Erythroblast (primary cell): ENCODE data around the gene F8A3.
"Not testable (repeated sequence)": the region's sequence is repeated elsewhere in the genome, so short reads cannot be mapped to it uniquely, and the experiment has no call there.

Experiments used
- DNase-seq, 2 experiments: peaks; one replicate each; lab custom pipeline; 2025; lab: John Stamatoyannopoulos, UW
- GATA1 ChIP-seq: IDR thresholded peaks from 2 replicates; pipeline ENCODE4 v1.6.1; 2011; ENCODE audit warnings: low read depth, mild to moderate bottlenecking, control low read depth, low read length, moderate library complexity
- POLR2A ChIP-seq: IDR thresholded peaks from 2 replicates; pipeline ENCODE4 v1.6.1; 2011; ENCODE audit warnings: mild to moderate bottlenecking, low read length

Gene F8A3

DNA sequence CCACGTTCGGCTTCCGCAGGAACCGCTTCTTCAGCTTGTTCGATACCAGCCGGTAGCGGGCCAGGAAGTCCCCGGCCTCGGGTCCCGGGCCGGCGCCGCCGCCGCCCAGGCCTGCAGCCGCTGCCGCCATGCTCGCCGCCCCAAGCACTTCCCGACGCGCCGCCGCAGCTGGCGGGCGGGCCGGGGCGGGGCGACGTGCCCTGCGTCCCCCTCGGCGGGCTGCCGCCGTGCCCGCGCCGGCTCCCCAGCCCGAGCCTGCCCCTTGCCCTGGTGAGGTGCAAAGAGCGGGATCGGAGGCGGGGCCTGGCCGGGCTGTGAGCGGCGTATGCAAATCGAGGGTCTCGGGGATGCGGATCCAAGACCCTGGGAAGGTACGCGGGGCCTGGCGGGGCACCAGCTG lies at the start of gene F8A3:
Gene F8A3, minus strand, starts transcription at position 150 of the 400 bp plus-strand sequence. Its CDS starts 20 bp downstream, at position 130.
- DNase-seq = not testable (repeated sequence)

DNA sequence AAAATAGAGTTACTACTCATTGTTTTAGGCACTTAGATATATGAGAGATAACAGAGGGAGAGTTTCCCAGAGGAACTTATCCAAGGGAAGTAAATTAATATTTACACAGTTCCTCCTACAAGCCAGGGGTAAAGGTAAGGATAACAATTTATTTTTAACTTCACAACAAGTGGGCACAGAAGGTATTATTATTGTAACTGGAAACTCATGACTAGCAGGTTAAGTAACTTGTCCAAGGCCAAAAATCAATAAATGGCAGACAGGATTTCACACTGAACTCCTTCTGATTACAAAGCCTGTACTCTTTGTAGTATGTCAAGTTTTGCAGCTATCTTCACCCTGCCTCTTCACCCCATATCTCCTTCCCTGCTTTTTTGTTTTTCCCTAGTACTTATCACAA lies 46.9 kb upstream of the F8A3 start:
- TF ChIP-seq POLR2A (no peak), GATA1 (no peak)
- no peak for DNase-seq

DNA sequence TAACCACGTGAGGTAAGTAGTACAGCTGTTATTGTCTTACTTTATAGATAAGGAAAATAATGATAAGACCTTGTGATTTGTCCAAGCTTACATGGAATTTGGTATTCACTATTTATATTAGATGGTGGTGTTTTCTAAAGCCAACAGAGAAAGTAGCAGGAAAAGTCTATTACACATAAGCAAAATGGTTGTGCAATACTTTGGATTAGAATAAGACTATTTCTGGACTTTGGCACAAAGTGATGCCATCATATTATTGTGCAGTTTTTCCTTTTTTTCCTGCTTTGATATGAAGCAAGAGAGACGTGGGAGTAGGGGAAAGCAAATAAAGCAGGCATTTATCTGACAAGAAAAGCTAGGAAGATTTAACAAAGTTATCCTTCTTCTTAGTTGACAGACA lies 36.7 kb upstream of the F8A3 start:
- not testable (repeated sequence) for DNase-seq

DNA sequence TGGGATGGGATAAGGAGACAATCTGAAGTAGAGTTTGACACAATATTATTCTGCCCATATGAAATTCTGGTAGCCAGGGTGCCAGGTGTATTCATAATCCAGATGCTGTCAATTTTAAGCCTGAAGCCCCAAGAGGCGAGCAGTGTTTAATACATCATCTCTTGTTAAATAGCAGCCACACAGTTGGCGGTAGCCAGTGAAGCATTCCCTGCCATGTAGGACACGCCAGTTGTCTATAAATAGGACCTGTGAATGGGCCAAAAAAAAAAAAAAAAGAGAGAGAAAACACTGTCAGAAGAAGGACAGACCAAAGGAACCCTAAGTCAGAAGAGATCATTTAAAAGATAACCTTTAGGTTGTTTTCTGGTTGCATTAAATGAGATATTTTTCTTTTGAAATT lies 33.0 kb upstream of the F8A3 start:
- not testable (repeated sequence) for DNase-seq

DNA sequence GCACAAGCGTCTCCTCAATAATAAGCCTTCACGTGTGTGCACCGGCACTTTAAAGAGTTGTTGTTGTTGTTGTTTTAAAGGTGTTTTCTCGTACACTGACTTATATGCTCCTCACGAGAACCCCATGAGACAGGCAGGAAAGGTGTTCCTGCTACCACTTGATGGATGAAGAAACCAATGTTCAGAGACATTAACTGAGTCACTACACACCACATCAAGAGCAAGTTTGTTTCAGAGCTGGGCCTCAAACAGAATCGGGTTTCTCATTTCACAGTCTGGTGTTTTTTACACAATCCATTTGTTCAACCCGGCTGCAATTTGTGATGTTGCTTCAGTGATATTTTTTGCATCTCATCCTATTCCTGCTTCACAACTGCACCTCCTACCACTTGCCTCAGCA lies 18.7 kb upstream of the F8A3 start:
- not testable (repeated sequence) for DNase-seq

DNA sequence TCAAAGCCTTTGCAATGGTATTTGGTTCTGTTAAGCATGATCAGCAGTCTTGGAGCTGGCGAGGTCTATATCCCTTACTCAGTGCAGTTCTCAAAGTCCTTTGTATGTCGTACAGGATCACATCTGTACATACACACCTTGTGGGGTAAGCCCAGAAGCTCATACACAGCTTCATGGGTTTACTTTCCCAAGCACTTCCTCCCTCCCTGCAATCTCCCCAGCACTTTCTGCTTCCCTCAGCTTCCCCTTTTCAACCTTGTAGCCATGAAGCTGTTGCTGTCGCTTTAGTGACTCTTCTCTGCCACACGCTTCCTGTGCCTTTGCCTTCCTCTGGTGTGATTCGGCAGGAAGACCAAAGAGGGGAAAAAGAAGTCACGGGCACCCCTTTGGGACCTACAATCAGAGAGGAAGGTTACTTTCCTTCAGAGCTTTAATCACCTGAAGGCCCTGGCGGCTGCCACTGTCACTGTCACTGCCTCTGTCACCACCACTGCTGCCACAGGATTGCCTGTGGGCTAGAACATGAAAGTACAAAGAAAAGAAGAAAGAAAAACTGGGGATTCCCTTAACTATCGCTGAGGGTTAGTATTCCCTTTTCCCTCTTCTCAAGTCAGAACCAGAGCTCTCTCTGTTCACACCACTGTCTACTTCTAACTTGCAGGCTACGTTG lies 8.0 kb upstream of the F8A3 start:
- DNase-seq = not testable (repeated sequence)

DNA sequence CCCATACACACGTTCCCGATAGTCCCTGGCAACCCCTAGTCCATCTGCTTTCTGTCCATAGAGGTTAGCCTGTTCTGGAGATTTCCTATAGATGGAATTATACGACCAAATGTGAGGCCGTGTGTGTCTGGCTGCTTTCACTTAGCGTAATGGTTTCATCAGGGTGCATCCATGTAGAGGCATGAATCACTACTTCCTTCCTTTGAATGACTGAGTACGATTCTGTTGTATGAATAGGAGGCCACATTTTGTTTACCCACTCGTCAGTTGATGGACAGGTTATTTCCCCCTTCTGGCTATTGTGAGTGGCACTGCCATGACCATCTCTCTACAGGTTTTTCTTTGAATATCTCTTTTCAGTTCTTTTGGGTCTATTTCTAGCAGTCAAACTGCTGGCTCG lies 2.1 kb upstream of the F8A3 start:
- not testable (repeated sequence) for DNase-seq

DNA sequence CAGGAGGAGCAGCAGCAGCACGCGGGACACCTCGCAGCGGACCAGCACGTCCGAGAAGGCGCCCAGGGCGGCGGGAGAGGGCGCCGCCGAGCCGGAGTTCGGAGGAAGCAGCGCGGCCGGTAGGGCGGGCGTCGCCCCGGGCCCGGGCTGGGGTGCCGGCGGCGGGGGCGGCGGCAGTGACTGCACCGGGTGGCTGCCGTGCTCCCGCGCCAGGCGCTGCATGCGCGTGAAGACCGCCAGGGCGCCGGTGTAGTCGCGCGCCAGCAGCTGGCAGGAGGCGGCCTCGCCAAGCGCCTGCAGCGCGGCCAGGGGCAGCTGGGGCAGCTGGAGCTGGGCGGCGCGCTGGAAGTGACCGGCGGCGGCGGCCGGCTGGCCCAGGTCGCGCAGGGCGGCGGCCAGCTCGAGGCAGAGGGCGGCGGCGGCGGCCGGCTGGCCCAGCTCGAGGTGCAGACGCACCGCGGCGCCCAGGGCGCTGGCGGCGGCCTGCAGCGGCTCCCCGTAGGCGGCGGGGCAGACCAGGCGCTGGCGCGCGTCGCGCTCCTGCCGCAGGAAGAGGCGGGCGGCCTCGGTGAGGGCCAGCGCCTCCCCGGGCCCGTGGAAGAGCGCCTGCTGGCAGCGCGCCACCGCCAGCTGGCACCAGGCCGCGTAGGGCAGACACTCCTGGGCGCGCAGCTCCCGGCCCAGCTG lies 516 bp downstream of the F8A3 start:
- DNase-seq = not testable (repeated sequence)

DNA sequence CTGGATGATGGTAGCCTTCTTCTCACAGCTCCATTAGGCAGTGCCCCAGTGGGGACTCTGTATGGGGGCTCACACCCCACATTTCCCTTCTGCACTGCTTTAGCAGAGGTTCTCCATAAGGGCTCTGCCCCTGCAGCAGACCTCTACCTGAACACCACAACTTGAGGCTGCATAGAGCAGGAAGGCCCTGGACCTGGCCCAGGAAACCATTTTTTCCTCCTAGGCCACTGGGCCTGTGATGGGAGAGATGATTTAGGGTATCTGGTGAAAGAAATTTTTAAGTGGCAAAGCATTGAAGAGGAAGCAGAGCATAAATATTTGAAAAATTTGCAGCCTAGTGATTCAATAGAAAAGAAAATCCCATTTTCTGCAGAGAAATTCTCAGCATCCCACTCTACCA lies 17.3 kb downstream of the F8A3 start:
- no peak for TF ChIP-seq POLR2A
- DNase-seq = no peak

DNA sequence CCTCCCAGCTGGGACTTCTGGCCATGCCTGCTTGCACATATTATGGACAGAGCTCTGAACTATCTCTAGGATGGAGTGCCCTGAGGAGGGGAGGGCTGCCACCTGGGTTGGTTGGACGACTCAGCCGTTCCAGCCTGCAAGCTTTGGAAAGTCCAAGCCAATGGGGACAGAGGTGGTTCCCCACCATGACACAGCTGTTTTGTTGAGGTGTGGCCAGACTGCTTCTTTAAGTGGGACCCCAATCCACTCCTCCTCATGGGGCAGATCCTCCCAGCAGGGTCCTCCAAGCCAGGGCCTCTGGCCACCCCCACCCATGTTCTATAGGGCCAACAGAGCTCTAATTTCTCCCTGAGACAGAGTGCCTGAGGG lies 22.7 kb downstream of the F8A3 start:
- TF ChIP-seq POLR2A (no peak), GATA1 (no peak)
- DNase-seq = peak; percentile 24 to 34

DNA sequence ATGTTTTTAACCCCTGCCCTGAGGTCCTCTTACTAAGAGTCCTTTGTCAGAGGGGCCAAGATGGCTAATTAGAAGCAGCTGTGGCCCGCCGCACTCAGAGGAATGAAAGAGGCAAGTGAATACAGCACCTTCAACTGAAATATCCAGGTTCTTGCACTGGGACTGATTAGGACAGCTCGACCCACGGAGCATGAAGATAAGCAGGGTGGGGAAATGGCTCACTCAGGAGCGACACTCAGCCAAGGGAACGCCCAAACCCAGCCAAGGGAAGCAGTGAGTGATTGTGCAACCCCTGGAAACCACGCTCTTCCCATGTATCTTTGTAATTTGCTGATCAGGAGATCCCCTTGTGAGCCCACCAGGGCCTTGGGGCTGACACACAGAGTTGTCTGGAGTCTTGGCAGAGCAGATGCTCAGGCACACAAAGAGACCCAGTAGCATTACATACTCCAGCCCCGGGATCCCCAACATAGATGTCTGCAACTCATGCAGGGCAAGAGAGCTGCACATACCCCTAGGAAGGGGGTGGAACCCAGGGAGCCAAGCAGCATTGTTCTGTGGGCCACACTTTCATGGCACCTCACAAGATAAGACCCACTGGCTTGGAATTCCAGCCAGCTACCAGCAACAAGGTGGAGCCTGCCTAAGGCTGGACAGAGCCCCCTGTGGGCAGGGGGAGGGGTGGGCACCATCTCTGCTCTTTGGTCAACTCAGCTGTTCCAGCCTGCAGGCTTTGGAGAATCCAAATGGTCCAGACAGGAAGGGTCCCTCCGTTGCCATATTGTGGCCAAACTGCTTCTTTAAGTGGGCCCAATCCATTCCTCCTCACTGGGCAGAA lies 23.3 kb downstream of the F8A3 start:
- DNase-seq = peak; percentile 90 to 93
- TF ChIP-seq GATA1 (peak; percentile 14), POLR2A (peak; percentile 44)

DNA sequence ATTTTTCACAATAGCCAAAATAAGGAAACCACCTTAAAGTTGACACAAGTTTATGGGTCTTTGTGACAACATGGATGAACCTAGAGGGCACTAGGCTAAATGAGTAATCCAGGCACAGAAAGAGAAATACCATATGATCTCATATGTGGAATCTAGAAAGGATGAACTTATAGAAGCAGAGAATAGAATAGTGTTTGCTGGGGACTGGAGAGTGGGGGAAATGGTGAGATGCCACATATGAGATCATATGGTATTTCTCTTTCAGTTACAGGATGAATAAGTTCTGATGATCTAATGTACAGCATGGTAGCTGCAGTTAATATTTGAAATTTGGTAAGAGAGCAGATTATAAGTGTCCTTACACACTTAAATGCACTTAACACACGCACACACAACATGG lies 40.7 kb downstream of the F8A3 start:
- TF ChIP-seq POLR2A = no peak
- no peak for DNase-seq
